CD1c-positive myeloid dendritic cell (primary cell): Measurements from ENCODE around the gene FXYD4.
"Not testable (repeated sequence)": the region's sequence is repeated elsewhere in the genome, so short reads cannot be mapped to it uniquely, and the experiment has no call there.

Experiments
- DNase-seq: peaks from one replicate; pipeline ENCODE4 v3.0.0-alpha.2; 2016; ENCODE audit errors: extremely low spot score

Gene FXYD4

DNA sequence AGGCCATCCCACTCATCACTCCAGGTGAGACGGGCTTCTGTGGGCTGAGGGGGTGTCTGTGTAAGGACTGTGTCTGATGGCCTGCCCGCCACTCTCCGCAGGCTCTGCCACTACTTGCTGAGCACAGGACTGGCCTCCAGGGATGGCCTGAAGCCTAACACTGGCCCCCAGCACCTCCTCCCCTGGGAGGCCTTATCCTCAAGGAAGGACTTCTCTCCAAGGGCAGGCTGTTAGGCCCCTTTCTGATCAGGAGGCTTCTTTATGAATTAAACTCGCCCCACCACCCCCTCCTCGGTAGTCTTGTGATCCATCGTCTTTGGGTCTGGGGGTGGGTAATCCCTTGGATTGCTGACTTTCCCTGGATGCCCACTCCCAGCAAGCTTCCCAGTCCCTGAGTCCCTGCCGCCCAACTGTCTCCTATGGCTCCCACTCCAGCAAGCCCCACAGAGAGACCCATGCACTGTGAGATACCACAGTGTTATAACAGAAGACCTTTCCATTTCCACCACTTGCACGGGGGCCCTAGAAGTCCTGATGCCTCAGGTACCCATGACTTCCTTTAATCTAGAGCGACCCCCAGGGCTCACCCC is 4.7 kb downstream of the FXYD4 start:
- DNase-seq: no peak

GRCh38 chr10:43376828-43377423 is 5.5 kb downstream of the FXYD4 start:
- no peak for DNase-seq

DNA sequence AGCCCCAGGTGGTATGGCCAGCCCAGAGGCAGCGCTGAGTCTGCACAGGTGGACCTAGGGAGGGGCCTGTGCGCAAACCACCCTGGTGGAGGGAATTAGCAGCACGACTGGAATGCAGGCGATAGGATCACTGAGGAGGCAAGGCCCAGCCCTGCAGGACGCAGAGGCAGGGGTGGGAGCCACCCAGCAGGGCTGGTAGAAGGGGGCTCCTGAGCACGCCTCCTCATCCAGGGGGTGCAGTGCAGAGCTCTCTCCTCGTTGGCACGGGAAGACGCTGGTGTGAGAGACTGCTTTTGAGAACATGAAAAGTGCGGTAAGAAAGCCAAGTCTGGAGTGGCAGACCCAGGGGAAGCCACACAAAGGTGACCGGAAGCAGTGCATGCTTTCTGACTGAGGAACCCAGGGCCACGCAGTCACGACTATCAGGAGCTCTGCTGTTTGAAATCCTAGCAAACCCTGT is 6.0 kb downstream of the FXYD4 start:
- DNase-seq: no peak

DNA sequence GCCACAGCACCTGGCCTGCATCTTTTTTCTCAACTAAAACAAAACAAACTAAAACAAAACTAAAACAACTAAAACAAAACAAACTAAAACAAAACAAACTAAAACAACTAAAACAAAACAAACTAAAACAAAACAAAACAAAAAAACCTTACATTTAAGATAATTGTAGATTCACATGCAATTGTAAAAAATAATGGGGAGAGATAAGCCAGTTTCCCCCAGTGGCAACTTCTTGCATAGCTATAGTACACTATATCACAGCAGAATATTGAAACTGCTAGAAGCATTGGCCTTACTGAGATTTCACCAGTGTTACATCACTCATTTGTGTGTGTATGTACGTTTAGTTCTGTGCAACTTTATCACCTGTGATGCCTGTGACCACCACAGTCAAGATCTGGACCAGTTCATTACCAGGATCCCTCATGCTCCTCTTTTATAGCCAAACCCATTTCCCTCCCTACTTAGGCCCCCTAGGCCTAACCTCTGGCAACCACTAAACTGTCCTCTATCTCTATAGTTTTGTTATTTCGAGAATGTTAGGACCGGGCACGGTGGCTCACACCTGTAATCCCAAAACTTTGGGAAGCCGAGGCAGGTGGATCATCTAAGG is 9.3 kb downstream of the FXYD4 start:
- DNase-seq: no peak

GRCh38 chr10:43383204-43383971 is 12.0 kb downstream of the FXYD4 start:
- DNase-seq: no peak

GRCh38 chr10:43384252-43385221 is 13.1 kb downstream of the FXYD4 start:
- no peak for DNase-seq

DNA sequence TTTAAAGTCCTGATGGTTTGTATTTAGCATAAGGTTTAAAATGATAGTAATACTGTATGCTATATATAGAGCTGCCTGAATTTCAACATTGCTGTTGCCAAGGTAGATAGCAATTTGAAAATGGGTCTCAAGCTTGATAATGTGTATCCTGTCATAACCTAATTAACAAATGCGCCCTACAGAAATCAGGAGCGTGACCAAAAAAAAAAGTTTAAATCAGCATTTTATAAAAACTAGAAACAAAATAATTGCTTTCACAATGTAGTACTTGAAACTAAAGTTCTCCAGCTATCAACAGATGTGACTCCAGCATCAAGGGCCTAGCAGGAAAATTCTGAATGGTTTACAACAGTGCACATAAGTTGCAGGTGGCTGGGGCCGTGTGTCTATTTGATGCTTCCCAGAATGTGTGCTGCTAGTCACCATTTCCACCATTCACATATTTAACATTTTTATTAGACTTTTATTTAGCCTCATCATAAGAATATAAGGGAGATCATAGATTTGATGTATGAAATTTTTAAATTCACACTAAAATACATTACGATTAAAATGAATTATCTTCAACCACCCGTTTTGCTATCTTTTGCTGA is 14.1 kb downstream of the FXYD4 start:
- DNase-seq: no peak

- DNase-seq: no peak
Measured at GRCh38 chr10:43386549-43386948, 15.1 kb downstream of the FXYD4 start.

GRCh38 chr10:43386981-43387677 is 15.7 kb downstream of the FXYD4 start:
- no peak for DNase-seq

GRCh38 chr10:43387678-43388032 is 16.2 kb downstream of the FXYD4 start:
- DNase-seq: no peak

DNA sequence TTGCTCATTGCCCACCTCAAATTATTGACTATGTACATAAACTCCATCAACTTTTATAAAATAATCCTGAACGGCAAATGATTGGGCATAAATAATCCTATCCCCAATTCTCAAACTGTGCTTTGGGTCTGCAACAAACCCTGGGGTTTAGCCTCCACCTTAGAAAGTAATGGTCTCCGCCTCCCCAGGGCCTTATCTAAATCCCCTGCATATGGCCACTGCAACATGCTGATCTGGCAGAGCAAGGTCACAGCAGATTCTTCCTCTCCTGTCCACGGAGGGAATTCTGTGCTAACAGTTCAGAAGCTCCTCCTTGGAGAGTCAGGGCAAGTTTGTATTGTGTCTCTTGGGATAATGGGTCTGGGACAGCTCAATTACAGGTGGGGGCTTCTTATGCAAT is 18.4 kb downstream of the FXYD4 start:
- no peak for DNase-seq

DNA sequence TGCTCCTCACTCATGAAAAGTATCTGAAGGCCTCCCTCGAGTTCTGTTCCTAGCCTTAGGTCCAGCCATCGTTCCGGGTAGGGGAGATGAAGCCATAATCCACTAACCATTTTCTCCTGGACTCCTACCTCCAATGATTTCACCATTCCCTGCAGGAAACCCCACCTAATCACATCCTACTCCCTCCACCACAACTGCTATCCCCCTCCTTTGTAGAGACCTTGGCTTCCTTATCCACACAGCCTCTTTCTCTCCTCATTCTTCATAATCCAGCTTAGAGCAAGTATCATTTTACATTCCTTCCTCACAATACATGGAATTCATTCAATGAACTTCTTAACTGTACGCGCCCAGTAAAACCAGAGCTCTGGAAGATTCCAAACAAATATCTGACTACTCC is 18.9 kb downstream of the FXYD4 start:
- DNase-seq: no peak

- peak; percentile 40 for DNase-seq
Measured at GRCh38 chr10:43390759-43391158, 19.3 kb downstream of the FXYD4 start.

DNA sequence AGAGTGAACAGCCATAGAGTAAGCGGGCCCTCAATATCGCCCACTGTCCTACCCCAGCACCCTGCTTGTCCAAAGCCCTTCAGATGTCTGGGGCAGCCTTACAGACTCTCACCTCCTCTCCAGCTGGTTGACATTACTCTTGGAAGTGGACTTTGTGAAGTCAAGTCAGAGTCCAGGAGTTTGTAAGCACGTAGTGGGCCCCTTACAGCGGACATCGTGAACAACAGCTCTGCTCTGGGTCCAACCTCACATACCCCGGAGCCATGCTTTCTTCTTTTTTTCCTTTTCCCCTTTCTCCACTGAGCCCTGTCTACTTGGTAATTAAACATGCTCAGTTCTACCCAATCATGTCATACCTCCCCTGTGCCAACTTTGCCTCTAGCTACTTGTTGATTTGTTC is 20.1 kb downstream of the FXYD4 start:
- no peak for DNase-seq

GRCh38 chr10:43392748-43393147 is 21.3 kb downstream of the FXYD4 start:
- DNase-seq: no peak

DNA sequence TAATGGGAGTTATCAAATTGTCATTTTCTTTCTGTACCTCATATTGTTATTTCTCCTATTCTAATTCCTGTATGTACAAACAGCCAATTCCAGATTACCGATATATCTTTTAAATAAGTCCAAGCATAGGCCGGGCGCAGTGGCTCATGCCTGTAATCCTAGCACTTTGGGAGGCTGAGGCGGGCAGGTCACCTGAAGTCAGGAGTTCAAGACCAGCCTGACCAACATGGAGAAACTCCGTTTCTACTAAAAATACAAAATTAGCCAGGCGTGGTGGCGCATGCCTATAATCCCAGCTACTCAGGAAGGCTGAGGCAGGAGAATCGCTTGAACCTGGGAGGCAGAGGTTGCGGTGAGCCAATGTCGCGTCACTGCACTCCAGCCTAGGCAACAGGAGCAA is 21.8 kb downstream of the FXYD4 start:
- DNase-seq: not testable (repeated sequence)

GRCh38 chr10:43393606-43394360 is 22.3 kb downstream of the FXYD4 start:
- DNase-seq: peak; percentile 41

DNA sequence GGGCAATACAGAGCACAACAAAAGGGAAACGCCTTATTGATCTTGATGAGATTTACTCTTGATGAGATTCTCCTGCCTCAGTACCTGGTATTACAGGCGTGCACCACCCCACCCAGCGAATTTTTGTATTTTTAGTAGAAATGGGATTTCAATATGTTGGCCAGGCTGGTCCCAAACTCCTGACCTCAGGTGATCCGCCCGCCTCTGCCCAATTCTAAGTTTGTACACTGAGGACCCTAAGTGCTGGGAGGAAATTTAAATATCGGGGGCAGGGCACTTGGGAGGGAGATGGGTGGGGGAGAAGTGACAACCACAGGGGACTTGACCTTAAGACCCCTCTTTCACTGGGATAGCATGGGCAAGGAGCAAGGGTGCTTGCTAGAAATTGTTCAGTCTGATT is 23.4 kb downstream of the FXYD4 start:
- no peak for DNase-seq

- DNase-seq: no peak
Measured at GRCh38 chr10:43395571-43396060, 24.2 kb downstream of the FXYD4 start.
